ENCODE measurements around the gene LONP1. TPM values are rescaled to one million over a fixed set of nuclear protein-coding genes. Genes with fewer than 3 reads are reported as not detected.
"Not testable (repeated sequence)": the region's sequence is repeated elsewhere in the genome, so short reads cannot be mapped to it uniquely, and the experiment has no call there.

The LONP1 gene
- total RNA-seq, 1 donor from 2014 or later, result 35.9 TPM

GRCh38 chr19:5690125-5690954 lies 29.6 kb downstream of the LONP1 start, which contains the start of gene RPL36:
Gene RPL36, plus strand, starts transcription at chr19:5690295. Its CDS starts 213 bp downstream, at chr19:5690508.
- H3K4me2 ChIP-seq, result peak within 1 kb of the TSS; percentile 82
- Mint-ChIP-seq H3K27ac (peak within 1 kb of the TSS; percentile 61), H3K4me1 (peaks cover 23% of the 10 kb centered on the region), H3K36me3 (no peaks in the 10 kb centered on the region), H3K9me3 (no peaks in the 10 kb centered on the region), H3K4me3 (peak within 1 kb of the TSS; percentile 98), H3K27me3 (ENCODE audit: insufficient read depth, low read depth) (peaks cover 15% of the 10 kb centered on the region)
- no peaks in the 10 kb centered on the region for H3K36me3 ChIP-seq
- peak within 1 kb of the TSS; percentile 95 for H3K27ac ChIP-seq
- peak within 1 kb of the TSS; percentile 98 for H3K4me3 ChIP-seq
- no peaks in the 10 kb centered on the region for H3K9me3 ChIP-seq (ENCODE audit: low read depth)
- H3K4me1 ChIP-seq, result no peaks in the 10 kb centered on the region
- no peak for TF ChIP-seq EZH2 (IDR thresholded peaks at IDR 0.05)
- TF ChIP-seq, protein P1, sequence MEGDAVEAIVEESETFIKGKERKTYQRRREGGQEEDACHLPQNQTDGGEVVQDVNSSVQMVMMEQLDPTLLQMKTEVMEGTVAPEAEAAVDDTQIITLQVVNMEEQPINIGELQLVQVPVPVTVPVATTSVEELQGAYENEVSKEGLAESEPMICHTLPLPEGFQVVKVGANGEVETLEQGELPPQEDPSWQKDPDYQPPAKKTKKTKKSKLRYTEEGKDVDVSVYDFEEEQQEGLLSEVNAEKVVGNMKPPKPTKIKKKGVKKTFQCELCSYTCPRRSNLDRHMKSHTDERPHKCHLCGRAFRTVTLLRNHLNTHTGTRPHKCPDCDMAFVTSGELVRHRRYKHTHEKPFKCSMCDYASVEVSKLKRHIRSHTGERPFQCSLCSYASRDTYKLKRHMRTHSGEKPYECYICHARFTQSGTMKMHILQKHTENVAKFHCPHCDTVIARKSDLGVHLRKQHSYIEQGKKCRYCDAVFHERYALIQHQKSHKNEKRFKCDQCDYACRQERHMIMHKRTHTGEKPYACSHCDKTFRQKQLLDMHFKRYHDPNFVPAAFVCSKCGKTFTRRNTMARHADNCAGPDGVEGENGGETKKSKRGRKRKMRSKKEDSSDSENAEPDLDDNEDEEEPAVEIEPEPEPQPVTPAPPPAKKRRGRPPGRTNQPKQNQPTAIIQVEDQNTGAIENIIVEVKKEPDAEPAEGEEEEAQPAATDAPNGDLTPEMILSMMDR (IDR thresholded peaks at IDR 0.05), result peak; percentile 84
- DNase-seq (ENCODE audit: low spot score), result peak; percentile 98
- H3K79me2 ChIP-seq (ENCODE audit: low read depth), result peaks cover 43% of the 10 kb centered on the region
- peak within 1 kb of the TSS; percentile 99 for H3K9ac ChIP-seq
- H3K27me3 ChIP-seq, result no peaks in the 10 kb centered on the region
- peaks cover 45% of the 10 kb centered on the region for H3F3A ChIP-seq (ENCODE audit: low read depth)
- H2AFZ ChIP-seq (replicated peaks), result peak within 1 kb of the TSS; percentile 64
- H4K20me1 ChIP-seq (ENCODE audit: low read depth), result peaks cover 56% of the 10 kb centered on the region

DNA sequence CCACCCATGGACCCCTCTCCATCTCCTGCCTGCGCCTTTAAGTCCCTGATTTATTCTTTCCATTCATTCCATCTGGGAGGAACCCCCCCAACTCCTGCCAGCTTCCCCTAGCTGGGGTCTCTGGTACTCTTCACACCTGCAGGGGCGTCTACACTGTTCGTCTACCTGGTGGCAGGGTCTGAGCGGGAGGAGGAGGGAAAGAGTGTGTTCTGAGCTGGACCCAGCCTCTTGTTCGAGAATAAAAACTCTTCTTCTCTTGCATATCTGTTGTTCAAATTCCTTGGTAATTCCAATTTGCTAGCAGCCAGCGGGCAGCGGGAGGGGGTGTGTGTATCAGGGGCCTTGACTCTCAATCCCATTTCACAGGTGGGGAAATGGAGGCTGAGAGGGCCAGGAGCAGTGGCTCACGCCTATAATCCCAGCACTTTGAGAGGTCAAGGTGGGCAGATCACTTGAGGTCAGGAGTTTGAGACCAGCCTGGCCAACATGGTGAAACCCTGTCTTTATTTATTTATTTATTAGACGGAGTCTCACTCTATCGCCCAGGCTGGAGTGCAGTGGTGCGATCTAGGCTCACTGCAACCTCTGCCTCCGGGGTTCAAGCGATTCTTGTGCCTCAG lies 31.6 kb downstream of the LONP1 start:
- H3K36me3 ChIP-seq; H3K4me3 ChIP-seq; H3K27ac ChIP-seq; DNase-seq (ENCODE audit: low spot score); H3K27me3 ChIP-seq; H3K36me3 Mint-ChIP-seq; H3K4me2 ChIP-seq; H3K9me3 ChIP-seq (ENCODE audit: low read depth); H2AFZ ChIP-seq (replicated peaks); H3K9me3 Mint-ChIP-seq; H3K27ac Mint-ChIP-seq; H3K4me1 ChIP-seq; H3K9ac ChIP-seq: not testable (repeated sequence)
- H3K27me3 Mint-ChIP-seq (ENCODE audit: insufficient read depth, low read depth), result peaks cover 15% of the 10 kb centered on the region
- peaks cover 37% of the 10 kb centered on the region for H4K20me1 ChIP-seq (ENCODE audit: low read depth)
- H3K79me2 ChIP-seq (ENCODE audit: low read depth), result peaks cover 33% of the 10 kb centered on the region
- peaks cover 42% of the 10 kb centered on the region for H3F3A ChIP-seq (ENCODE audit: low read depth)
- peak overlapping the region; percentile 76 for H3K4me3 Mint-ChIP-seq
- peaks cover 23% of the 10 kb centered on the region for H3K4me1 Mint-ChIP-seq

GRCh38 chr19:5687360-5688198 lies 32.4 kb downstream of the LONP1 start:
- Histone ChIP-seq H3K4me3 (no peak overlapping the region), H3K4me1 (no peaks in the 10 kb centered on the region), H3K27me3 (no peaks in the 10 kb centered on the region), H3K4me2 (peak overlapping the region; percentile 39), H3F3A (ENCODE audit: low read depth) (peaks cover 41% of the 10 kb centered on the region), H2AFZ (replicated peaks) (no peak overlapping the region), H3K9me3 (ENCODE audit: low read depth) (no peaks in the 10 kb centered on the region), H3K27ac (no peak overlapping the region), H3K79me2 (ENCODE audit: low read depth) (peaks cover 25% of the 10 kb centered on the region), H3K36me3 (no peaks in the 10 kb centered on the region), H4K20me1 (ENCODE audit: low read depth) (peaks cover 29% of the 10 kb centered on the region), H3K9ac (no peak overlapping the region)
- peaks cover 24% of the 10 kb centered on the region for H3K4me1 Mint-ChIP-seq
- no peak overlapping the region for H3K27ac Mint-ChIP-seq
- DNase-seq (ENCODE audit: low spot score), result no peak
- H3K9me3 Mint-ChIP-seq, result no peaks in the 10 kb centered on the region
- peak overlapping the region; percentile 84 for H3K4me3 Mint-ChIP-seq
- no peaks in the 10 kb centered on the region for H3K36me3 Mint-ChIP-seq
- TF ChIP-seq EZH2phosphoT487 (IDR thresholded peaks at IDR 0.05), result no peak
- H3K27me3 Mint-ChIP-seq (ENCODE audit: insufficient read depth, low read depth), result peaks cover 15% of the 10 kb centered on the region
